ENCODE results near the gene VAV3.

DNA sequence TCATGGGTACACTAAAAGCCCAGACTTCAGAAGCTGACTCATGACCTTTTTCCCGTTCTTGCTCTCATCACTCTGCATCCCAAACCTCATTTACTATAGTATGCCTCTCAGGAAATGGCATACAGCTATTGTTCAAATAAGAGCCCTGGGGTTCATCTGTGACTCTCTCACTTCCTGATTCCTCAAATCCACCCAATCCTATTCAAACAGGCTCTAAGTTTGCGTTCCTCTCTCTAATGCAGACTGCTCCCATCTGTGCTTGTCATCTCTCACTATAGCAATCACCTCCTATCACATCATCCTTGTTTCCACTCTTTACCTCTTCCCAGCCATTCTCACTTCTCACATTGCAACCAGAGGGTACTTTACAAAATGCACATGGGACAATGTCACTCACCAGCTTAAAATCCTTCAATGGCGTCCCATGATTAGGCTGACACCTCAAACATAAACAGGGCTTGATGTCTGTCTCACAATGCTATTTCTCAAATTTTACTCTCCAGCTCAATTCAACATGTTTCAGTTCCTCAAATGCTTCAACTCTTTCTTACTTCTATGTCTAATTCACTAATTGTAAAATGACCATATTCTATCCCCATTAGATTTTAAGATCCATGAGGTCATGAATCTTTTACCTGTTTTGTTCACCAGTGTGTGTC, 415.7 kb downstream of the VAV3 start:
- TF ChIP-seq, protein P1, sequence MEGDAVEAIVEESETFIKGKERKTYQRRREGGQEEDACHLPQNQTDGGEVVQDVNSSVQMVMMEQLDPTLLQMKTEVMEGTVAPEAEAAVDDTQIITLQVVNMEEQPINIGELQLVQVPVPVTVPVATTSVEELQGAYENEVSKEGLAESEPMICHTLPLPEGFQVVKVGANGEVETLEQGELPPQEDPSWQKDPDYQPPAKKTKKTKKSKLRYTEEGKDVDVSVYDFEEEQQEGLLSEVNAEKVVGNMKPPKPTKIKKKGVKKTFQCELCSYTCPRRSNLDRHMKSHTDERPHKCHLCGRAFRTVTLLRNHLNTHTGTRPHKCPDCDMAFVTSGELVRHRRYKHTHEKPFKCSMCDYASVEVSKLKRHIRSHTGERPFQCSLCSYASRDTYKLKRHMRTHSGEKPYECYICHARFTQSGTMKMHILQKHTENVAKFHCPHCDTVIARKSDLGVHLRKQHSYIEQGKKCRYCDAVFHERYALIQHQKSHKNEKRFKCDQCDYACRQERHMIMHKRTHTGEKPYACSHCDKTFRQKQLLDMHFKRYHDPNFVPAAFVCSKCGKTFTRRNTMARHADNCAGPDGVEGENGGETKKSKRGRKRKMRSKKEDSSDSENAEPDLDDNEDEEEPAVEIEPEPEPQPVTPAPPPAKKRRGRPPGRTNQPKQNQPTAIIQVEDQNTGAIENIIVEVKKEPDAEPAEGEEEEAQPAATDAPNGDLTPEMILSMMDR (optimal IDR thresholded peaks at IDR 0.05 in 1 of 3, IDR thresholded peaks at IDR 0.05 in 1 of 3, conservative IDR thresholded peaks at IDR 0.05 in 1 of 3; ENCODE audit: extremely low read depth in 1 of 3, insufficient read depth in 2 of 3, low read length in 3 of 3): no peak
- no peak for TF ChIP-seq EZH2 (IDR thresholded peaks at IDR 0.05; ENCODE audit: low read length)
